ENCODE measurements around the gene SPOCK2.

SPOCK2 gene

DNA sequence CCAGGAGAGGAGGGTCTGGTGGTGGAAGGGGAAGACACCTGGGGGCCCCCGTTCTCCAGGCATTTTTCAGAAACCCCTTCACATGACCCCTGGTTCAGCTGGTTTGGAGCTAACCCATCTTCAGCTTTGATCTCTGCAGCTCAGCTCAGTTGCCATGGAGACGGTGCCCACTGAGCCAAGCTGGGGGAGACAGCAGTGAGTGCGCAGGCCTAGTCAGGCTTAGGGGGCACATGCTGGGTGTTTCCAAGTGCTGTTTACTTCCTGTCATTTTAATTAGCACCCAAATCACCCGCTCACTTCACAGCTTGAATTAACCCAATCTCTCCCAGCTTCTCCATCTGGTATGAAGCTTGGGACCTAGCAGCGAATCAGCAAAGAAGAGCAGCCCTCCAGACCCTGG is 9.0 kb downstream of the SPOCK2 start:
- Histone ChIP-seq H2AK5ac (ENCODE audit: low read length) (no peak overlapping the region), H3K79me1 (ENCODE audit: low read length) (no peaks in the 10 kb centered on the region)

DNA sequence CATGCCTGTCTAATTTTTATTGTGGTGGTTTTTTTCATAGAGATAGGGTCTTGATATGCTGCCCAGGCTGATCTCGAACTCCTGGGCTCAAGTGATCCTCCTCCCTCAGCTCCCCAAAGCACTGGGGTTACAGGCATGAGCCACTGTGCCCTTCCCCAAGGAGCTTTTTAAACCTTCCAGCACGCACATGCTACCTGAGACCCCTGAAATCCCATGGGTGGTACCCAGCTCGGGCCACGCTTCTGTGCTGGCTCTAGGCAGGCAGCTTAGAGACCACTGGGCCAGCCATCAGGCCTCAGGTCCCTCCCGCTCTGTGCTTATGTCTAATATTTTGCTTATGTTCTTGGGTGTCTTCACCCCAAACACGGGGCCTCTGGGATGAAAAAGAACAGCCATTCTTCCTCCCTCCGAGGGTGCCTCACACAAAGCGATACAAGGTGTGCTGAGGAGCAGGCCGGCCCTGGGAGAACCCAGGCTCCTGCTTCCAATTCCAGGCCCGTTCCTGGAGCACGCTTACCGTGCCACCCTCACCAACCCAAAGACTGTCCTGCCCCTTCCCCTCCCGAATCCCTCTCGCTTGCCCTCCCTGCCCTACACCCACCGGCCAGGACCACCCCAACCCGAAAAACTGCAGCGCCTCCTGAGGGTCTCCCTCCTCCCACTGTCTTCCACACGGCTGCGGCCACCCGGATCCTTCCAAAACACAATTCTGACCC is 10.9 kb downstream of the SPOCK2 start:
- Histone ChIP-seq H2BK15ac (replicated peaks; ENCODE audit: low read depth) (no peak overlapping the region), H3K56ac (ENCODE audit: low read length) (no peak overlapping the region), H2BK5ac (ENCODE audit: low read length) (no peak overlapping the region), H4K8ac (ENCODE audit: low read depth, low read length) (no peak overlapping the region), H3K18ac (ENCODE audit: low read length) (no peak overlapping the region), H3K4me3 (ENCODE audit: low read length) (no peak overlapping the region), H4K5ac (ENCODE audit: low read length) (no peak overlapping the region), H3K27me3 (ENCODE audit: insufficient read depth, low read length, poor library complexity) (no peaks in the 10 kb centered on the region), H3K79me2 (ENCODE audit: control insufficient read depth, insufficient read depth, low read length) (no peaks in the 10 kb centered on the region), H3K4me1 (ENCODE audit: control insufficient read depth, low read depth, low read length) (no peaks in the 10 kb centered on the region), H3K4me2 (ENCODE audit: low read length) (no peak overlapping the region), H3K23ac (ENCODE audit: low read length) (no peak overlapping the region), H2AK5ac (ENCODE audit: low read length) (no peak overlapping the region), H2BK120ac (ENCODE audit: low read depth, low read length) (no peak overlapping the region), H3K9ac (ENCODE audit: low read length) (no peak overlapping the region), H3K27ac (ENCODE audit: low read depth, low read length) (no peak overlapping the region), H3K36me3 (ENCODE audit: control insufficient read depth, insufficient read depth, low read length) (no peaks in the 10 kb centered on the region), H3K79me1 (ENCODE audit: low read length) (no peaks in the 10 kb centered on the region), H3K4ac (ENCODE audit: low read depth, low read length) (no peak overlapping the region)
- no CpG with 5 or more reads among the region's 20 CpGs for WGBS (ENCODE audit: extremely low coverage, insufficient coverage, low lambda C conversion rate)
- DNase-seq = no peak

More for the DNA sequence above, 9.0 kb downstream of the SPOCK2 start:
- no peak overlapping the region for H3K23ac ChIP-seq (ENCODE audit: low read length)
- no peak overlapping the region for H2BK5ac ChIP-seq (ENCODE audit: low read length)
- H3K4me2 ChIP-seq (ENCODE audit: low read length) = no peak overlapping the region
- H3K79me2 ChIP-seq (ENCODE audit: control insufficient read depth, insufficient read depth, low read length) = no peaks in the 10 kb centered on the region
- H3K27me3 ChIP-seq (ENCODE audit: insufficient read depth, low read length, poor library complexity) = no peaks in the 10 kb centered on the region
- no peak overlapping the region for H3K56ac ChIP-seq (ENCODE audit: low read length)
- WGBS (ENCODE audit: extremely low coverage, insufficient coverage, low lambda C conversion rate) = no CpG with 5 or more reads among the region's 5 CpGs
- no peak overlapping the region for H3K4me3 ChIP-seq (ENCODE audit: low read length)
- H3K36me3 ChIP-seq (ENCODE audit: control insufficient read depth, insufficient read depth, low read length) = no peaks in the 10 kb centered on the region
- no peak overlapping the region for H3K18ac ChIP-seq (ENCODE audit: low read length)
- H3K4me1 ChIP-seq (ENCODE audit: control insufficient read depth, low read depth, low read length) = no peaks in the 10 kb centered on the region
- H4K8ac ChIP-seq (ENCODE audit: low read depth, low read length) = no peak overlapping the region
- no peak overlapping the region for H2BK120ac ChIP-seq (ENCODE audit: low read depth, low read length)
- H2BK15ac ChIP-seq (replicated peaks; ENCODE audit: low read depth) = no peak overlapping the region
- H4K5ac ChIP-seq (ENCODE audit: low read length) = no peak overlapping the region
- H3K27ac ChIP-seq (ENCODE audit: low read depth, low read length) = no peak overlapping the region
- H3K9ac ChIP-seq (ENCODE audit: low read length) = no peak overlapping the region
- no peak overlapping the region for H3K4ac ChIP-seq (ENCODE audit: low read depth, low read length)
- no peak for DNase-seq

DNA sequence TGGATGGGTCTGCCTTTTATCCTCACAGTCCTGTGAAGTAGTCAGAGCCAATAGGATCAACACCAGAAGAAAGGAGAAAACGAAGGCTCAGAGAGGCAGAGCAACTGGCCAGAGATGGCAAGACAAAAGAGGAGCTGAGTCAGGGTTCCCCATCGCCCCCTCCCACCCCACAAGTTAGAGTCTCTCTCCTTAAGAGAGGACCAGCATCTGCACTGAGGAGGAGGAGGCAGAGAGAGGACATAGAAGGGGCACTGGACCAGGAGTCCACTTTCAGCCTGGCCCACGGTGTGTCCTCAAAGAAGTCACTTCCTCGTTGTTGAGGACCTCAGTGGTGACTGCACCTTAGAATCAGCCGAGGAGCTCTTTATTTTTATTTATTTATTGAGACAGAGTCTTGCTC is 11.6 kb downstream of the SPOCK2 start:
- DNase-seq = no peak
- no CpG with 5 or more reads among the region's 5 CpGs for WGBS (ENCODE audit: extremely low coverage, insufficient coverage, low lambda C conversion rate)
- H2AK5ac ChIP-seq (ENCODE audit: low read length) = no peak overlapping the region
- H3K18ac ChIP-seq (ENCODE audit: low read length) = no peak overlapping the region
- no peak overlapping the region for H3K9ac ChIP-seq (ENCODE audit: low read length)
- no peaks in the 10 kb centered on the region for H3K79me2 ChIP-seq (ENCODE audit: control insufficient read depth, insufficient read depth, low read length)
- H4K8ac ChIP-seq (ENCODE audit: low read depth, low read length) = no peak overlapping the region
- H4K5ac ChIP-seq (ENCODE audit: low read length) = no peak overlapping the region
- no peaks in the 10 kb centered on the region for H3K27me3 ChIP-seq (ENCODE audit: insufficient read depth, low read length, poor library complexity)
- no peaks in the 10 kb centered on the region for H3K79me1 ChIP-seq (ENCODE audit: low read length)
- H3K27ac ChIP-seq (ENCODE audit: low read depth, low read length) = no peak overlapping the region
- H3K36me3 ChIP-seq (ENCODE audit: control insufficient read depth, insufficient read depth, low read length) = no peaks in the 10 kb centered on the region
- H3K4ac ChIP-seq (ENCODE audit: low read depth, low read length) = no peak overlapping the region
- no peak overlapping the region for H2BK15ac ChIP-seq (replicated peaks; ENCODE audit: low read depth)
- H3K56ac ChIP-seq (ENCODE audit: low read length) = no peak overlapping the region
- H2BK5ac ChIP-seq (ENCODE audit: low read length) = no peak overlapping the region
- H3K4me1 ChIP-seq (ENCODE audit: control insufficient read depth, low read depth, low read length) = no peaks in the 10 kb centered on the region
- no peak overlapping the region for H3K23ac ChIP-seq (ENCODE audit: low read length)
- H3K4me3 ChIP-seq (ENCODE audit: low read length) = no peak overlapping the region
- H3K4me2 ChIP-seq (ENCODE audit: low read length) = no peak overlapping the region
- H2BK120ac ChIP-seq (ENCODE audit: low read depth, low read length) = no peak overlapping the region

DNA sequence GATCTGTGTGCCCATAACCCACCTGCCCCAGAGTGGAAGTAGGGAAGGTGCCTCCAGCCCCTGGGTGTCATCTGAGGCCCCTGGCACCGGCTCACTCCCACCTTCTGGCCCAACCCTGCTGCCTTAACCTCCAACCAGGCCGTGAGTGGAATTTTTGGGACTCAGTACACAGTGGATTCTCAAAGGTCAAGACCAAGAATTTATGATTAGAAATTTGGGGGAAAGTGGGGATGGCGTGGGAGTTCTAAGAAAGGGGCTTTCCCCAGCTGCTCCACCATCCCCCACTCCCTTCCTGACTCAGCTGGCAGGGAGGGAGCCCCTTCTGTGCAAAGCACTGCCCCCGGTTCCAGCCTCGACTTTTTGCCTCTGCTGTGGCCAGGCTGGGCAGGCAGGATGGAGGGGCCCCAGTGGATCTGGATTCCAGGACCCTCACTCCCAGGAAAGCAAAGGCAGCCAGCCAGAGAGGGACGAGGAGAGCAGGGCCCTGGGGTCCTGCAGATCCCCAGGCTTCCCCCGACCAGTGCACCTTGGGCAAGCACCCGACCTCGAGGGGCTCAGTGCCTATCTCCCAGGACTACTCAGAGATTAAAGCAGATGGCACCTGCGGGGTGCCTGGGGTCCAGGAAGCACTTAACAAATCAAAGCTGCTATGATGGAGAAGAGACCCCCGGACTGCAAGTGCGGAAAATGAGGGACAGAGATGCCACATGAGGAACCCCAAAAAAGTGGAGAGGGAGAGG is 12.8 kb downstream of the SPOCK2 start:
- Histone ChIP-seq H3K27me3 (ENCODE audit: insufficient read depth, low read length, poor library complexity) (no peaks in the 10 kb centered on the region), H2BK5ac (ENCODE audit: low read length) (no peak overlapping the region), H3K4me2 (ENCODE audit: low read length) (no peak overlapping the region), H2BK15ac (replicated peaks; ENCODE audit: low read depth) (no peak overlapping the region), H2BK120ac (ENCODE audit: low read depth, low read length) (no peak overlapping the region), H3K56ac (ENCODE audit: low read length) (no peak overlapping the region), H4K8ac (ENCODE audit: low read depth, low read length) (no peak overlapping the region), H3K9ac (ENCODE audit: low read length) (no peak overlapping the region), H4K5ac (ENCODE audit: low read length) (no peak overlapping the region), H3K27ac (ENCODE audit: low read depth, low read length) (no peak overlapping the region), H3K4ac (ENCODE audit: low read depth, low read length) (no peak overlapping the region), H3K36me3 (ENCODE audit: control insufficient read depth, insufficient read depth, low read length) (no peaks in the 10 kb centered on the region), H3K79me2 (ENCODE audit: control insufficient read depth, insufficient read depth, low read length) (no peaks in the 10 kb centered on the region), H2AK5ac (ENCODE audit: low read length) (no peak overlapping the region), H3K18ac (ENCODE audit: low read length) (no peak overlapping the region), H3K4me3 (ENCODE audit: low read length) (no peak overlapping the region), H3K79me1 (ENCODE audit: low read length) (no peaks in the 10 kb centered on the region), H3K23ac (ENCODE audit: low read length) (no peak overlapping the region), H3K4me1 (ENCODE audit: control insufficient read depth, low read depth, low read length) (no peaks in the 10 kb centered on the region)
- WGBS (ENCODE audit: extremely low coverage, insufficient coverage, low lambda C conversion rate) = no CpG with 5 or more reads among the region's 12 CpGs
- no peak for DNase-seq

DNA sequence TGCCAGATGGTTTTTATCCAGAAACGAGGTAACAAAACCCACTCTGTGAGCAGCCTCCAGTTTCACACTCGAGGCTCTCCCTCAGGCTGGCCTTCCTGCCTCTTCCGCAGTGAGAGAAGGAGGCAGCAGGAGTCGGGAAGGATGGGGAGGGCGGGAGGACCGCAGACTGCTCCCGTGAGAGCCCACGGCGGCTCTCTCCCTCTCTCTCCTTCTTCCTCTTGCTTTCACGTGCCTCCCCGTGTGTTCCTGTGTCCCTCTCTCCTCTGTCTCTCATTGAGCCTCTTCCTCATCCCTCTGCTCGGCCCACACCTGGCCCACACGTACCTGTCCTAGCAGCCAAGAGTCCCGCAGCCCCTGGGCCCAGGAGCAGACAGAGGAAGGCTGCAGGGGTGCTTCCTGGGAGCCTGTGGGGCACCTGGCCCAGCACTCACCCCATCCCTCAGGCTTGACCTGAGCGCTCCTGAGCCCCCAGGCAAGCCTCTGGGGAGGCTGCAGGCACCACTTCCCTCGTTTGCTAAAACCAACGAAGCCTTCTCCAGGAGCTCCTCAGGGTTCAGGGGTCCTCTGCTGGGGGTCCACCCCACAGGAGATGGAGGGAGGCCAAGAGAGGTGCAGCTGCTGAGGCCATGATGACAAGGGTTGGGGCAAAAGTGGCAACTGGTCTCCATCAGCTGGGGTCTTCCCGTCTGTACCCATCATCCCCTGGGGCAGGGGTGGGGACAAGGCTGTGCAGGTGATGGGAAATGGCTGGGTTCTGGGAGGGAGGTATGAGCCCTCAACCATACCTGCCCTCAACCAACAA is 13.6 kb downstream of the SPOCK2 start:
- H3K4me3 ChIP-seq (ENCODE audit: low read length) = no peak overlapping the region
- H2BK120ac ChIP-seq (ENCODE audit: low read depth, low read length) = no peak overlapping the region
- no peak overlapping the region for H3K56ac ChIP-seq (ENCODE audit: low read length)
- H3K4ac ChIP-seq (ENCODE audit: low read depth, low read length) = no peak overlapping the region
- H4K5ac ChIP-seq (ENCODE audit: low read length) = no peak overlapping the region
- H3K27me3 ChIP-seq (ENCODE audit: insufficient read depth, low read length, poor library complexity) = no peaks in the 10 kb centered on the region
- no peak for DNase-seq
- no peaks in the 10 kb centered on the region for H3K79me1 ChIP-seq (ENCODE audit: low read length)
- H3K18ac ChIP-seq (ENCODE audit: low read length) = no peak overlapping the region
- no peak overlapping the region for H3K4me2 ChIP-seq (ENCODE audit: low read length)
- no peak overlapping the region for H3K9ac ChIP-seq (ENCODE audit: low read length)
- H3K27ac ChIP-seq (ENCODE audit: low read depth, low read length) = no peak overlapping the region
- H3K79me2 ChIP-seq (ENCODE audit: control insufficient read depth, insufficient read depth, low read length) = no peaks in the 10 kb centered on the region
- H2AK5ac ChIP-seq (ENCODE audit: low read length) = no peak overlapping the region
- H2BK5ac ChIP-seq (ENCODE audit: low read length) = no peak overlapping the region
- no peak overlapping the region for H3K23ac ChIP-seq (ENCODE audit: low read length)
- H2BK15ac ChIP-seq (replicated peaks; ENCODE audit: low read depth) = no peak overlapping the region
- H3K4me1 ChIP-seq (ENCODE audit: control insufficient read depth, low read depth, low read length) = no peaks in the 10 kb centered on the region
- H4K8ac ChIP-seq (ENCODE audit: low read depth, low read length) = no peak overlapping the region
- no CpG with 5 or more reads among the region's 18 CpGs for WGBS (ENCODE audit: extremely low coverage, insufficient coverage, low lambda C conversion rate)
- no peaks in the 10 kb centered on the region for H3K36me3 ChIP-seq (ENCODE audit: control insufficient read depth, insufficient read depth, low read length)

Measured in mesendoderm (in vitro differentiated cells).